K562 (cell line): ENCODE data around the gene FAM78B. TPM values are rescaled to one million over a fixed set of nuclear protein-coding genes. Genes with fewer than 3 reads are reported as not detected.

ENCODE experiments used
- AFF4 ChIP-seq: sonication (generic); formaldehyde crosslinking; IDR thresholded peaks from 2 replicates; pipeline ENCODE4 v1.8.0; 2023; ENCODE audit warnings: mild to moderate bottlenecking, missing genetic modification reagents
- FOXA1 ChIP-seq: fragments of 450-650 bp; IDR thresholded peaks from 2 replicates; pipeline ENCODE4 v1.6.1; 2016; ENCODE audit warnings: mild to moderate bottlenecking, borderline replicate concordance
- NBN ChIP-seq: fragments of 450-650 bp; IDR thresholded peaks from 2 replicates; pipeline ENCODE4 v1.6.1; 2016; ENCODE audit warnings: low read depth, mild to moderate bottlenecking
- POLR2AphosphoS2 ChIP-seq: IDR thresholded peaks from 2 replicates; pipeline ENCODE4 v1.6.1; 2012; ENCODE audit warnings: low read length, improper control_type of control experiment
- PTBP1 ChIP-seq: fragments of 200-400 bp; formaldehyde crosslinking; IDR thresholded peaks from 2 replicates; pipeline ENCODE4 v1.6.1; 2017; ENCODE audit warnings: low read depth, low read length
- RAD21 ChIP-seq, 2 experiments: fragments of 250-450 bp in 1 of 2; fragments of 450-650 bp in 1 of 2; sonication (Bioruptor Pico) in 1 of 2; formaldehyde crosslinking in 1 of 2; IDR thresholded peaks in 1 of 2; conservative IDR thresholded peaks in 1 of 2; 2 replicates each; pipeline versions ENCODE4 v1.4.0 to v1.8.0; 2020 to 2022; ENCODE audit warnings: mild to moderate bottlenecking in 2 of 2, moderate library complexity in 1 of 2
- SREBF2 ChIP-seq: sonication (generic); formaldehyde crosslinking; IDR thresholded peaks from 2 replicates; pipeline ENCODE4 v1.4.0; 2020; ENCODE audit warnings: mild to moderate bottlenecking, missing genetic modification reagents
- TSHZ1 ChIP-seq: fragments of 250-450 bp; sonication (Bioruptor Pico); IDR thresholded peaks from 2 replicates; pipeline ENCODE4 v1.4.0; 2020; ENCODE audit warnings: mild to moderate bottlenecking, moderate library complexity
- polyA plus RNA-seq, 8 experiments: library from polyadenylated mRNA; depleted of rRNA in 4 of 8; stranded (reverse) in 5 of 8; unstranded in 3 of 8; fragments of >200 nt; fragmentation: Nextera tagmentation in 2 of 8; fragmentation: Illumina TruSeq in 1 of 8; extraction: Ambion mirVana in 2 of 8; extraction: Trizol in 1 of 8; gene quantifications; 2 replicates each; pipeline versions ENCODE4 v1.2.1 to v1.2.3, GENCODE V29; 2011 to 2014; ENCODE audit warnings: inconsistent platforms in 1 of 8, missing spikeins in 1 of 8
- total RNA-seq, 7 experiments: library from RNA; depleted of rRNA in 6 of 7; stranded (reverse); fragments of >200 nt in 6 of 7; fragmentation: Illumina TruSeq in 2 of 7; extraction: Trizol in 2 of 7; gene quantifications; 2 replicates each; pipeline versions ENCODE4 v1.2.1 to v1.2.3, GENCODE V29; 2011 to 2021; ENCODE audit warnings: low replicate concordance in 1 of 7

The FAM78B gene
- total and polyA plus RNA-seq, 9 of the 15 experiments (the other 6 are each of a cell fraction or from before 2014, with no cell fraction given): 0.04 to 0.43 (median 0.29) TPM; not detected in 1

GRCh38 chr1:166080967-166081870, 85.6 kb downstream of the FAM78B start (continued):
- TF ChIP-seq AFF4 (CRISPR knock-in tag) (no peak), FOXA1 (no peak), POLR2AphosphoS2 (no peak), RAD21 (CRISPR knock-in tag; conservative IDR thresholded peaks at IDR 0.05 in 1 of 2, IDR thresholded peaks at IDR 0.05 in 1 of 2) (no peak), PTBP1 (no peak), TSHZ1 (CRISPR knock-in tag) (no peak), SREBF2 (no peak), NBN (no peak)
- TF ChIP-seq, all 486 proteins: peak for 0
